GM12874 (cell line): ENCODE results near the gene METTL25.

Experiments
- TF ChIP-seq, protein P1 (sequence below): IDR thresholded peaks from 2 replicates; pipeline ENCODE4 v1.5.1; 2011; ENCODE audit warnings: low read depth, mild to moderate bottlenecking, control low read depth, low read length, moderate library complexity; ENCODE audit not compliant: insufficient read depth

Gene METTL25

GRCh38 chr12:82480606-82481005 is 122.3 kb downstream of the METTL25 start:
- TF ChIP-seq, protein P1, sequence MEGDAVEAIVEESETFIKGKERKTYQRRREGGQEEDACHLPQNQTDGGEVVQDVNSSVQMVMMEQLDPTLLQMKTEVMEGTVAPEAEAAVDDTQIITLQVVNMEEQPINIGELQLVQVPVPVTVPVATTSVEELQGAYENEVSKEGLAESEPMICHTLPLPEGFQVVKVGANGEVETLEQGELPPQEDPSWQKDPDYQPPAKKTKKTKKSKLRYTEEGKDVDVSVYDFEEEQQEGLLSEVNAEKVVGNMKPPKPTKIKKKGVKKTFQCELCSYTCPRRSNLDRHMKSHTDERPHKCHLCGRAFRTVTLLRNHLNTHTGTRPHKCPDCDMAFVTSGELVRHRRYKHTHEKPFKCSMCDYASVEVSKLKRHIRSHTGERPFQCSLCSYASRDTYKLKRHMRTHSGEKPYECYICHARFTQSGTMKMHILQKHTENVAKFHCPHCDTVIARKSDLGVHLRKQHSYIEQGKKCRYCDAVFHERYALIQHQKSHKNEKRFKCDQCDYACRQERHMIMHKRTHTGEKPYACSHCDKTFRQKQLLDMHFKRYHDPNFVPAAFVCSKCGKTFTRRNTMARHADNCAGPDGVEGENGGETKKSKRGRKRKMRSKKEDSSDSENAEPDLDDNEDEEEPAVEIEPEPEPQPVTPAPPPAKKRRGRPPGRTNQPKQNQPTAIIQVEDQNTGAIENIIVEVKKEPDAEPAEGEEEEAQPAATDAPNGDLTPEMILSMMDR = no peak

DNA sequence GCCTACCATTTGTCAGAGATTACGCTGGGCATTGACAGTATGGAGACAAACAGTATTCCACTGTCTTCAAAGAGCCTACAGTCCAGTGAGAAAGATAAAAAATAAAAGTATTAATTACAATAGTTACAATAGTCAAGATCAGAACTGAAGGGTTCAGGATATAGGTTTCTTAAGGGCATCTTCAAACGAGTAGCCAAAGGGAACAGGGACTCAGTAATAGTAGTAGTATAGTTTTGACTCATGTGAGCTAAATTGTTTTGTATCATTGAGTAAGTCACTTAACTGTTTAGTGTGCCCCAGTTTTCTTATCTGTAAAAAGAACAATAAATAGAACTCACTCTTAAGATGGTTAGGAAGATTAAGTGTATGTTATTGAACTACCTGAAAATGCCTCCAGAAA is 123.6 kb downstream of the METTL25 start:
- TF ChIP-seq, protein P1 = no peak

- TF ChIP-seq, protein P1 = no peak
Measured at GRCh38 chr12:82486524-82487235, 128.4 kb downstream of the METTL25 start.

DNA sequence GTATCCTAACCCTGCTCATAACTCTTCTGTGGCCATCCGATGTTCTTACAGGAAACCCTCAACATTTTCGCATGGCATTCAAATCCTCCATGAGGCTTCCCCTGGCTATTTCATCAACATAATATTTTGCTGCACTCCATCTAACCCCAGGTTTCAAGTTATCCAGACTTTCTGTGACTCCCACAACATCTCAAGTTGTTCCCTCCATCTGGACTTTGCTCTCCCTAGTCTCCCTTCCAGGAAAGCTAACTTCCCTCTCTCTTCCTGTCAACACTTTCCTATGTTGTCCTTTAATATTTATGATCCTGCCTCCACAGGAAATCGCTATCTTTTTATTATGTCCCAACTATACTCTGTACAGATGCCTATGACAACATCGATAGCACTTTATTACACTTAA is 146.1 kb downstream of the METTL25 start:
- TF ChIP-seq, protein P1 = no peak

DNA sequence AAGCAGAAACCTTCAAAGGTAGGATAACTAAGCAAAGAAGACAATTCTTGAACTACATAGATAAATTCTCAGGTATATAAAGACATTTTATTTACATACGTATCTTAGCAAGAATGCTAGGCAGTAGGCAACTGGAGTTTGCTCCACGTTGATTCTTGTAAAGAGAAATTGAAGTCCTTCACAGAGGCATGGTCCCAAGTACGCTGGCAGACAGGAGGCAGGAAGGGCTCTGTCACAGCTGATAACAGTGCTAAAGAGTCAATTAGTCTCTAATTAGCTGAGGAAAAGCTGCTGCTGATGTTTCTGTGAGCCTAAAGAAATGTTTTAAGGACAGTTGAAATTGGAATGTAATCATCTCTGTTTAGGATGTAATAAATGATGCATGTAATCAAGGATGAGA is 146.8 kb downstream of the METTL25 start:
- TF ChIP-seq, protein P1 = no peak

DNA sequence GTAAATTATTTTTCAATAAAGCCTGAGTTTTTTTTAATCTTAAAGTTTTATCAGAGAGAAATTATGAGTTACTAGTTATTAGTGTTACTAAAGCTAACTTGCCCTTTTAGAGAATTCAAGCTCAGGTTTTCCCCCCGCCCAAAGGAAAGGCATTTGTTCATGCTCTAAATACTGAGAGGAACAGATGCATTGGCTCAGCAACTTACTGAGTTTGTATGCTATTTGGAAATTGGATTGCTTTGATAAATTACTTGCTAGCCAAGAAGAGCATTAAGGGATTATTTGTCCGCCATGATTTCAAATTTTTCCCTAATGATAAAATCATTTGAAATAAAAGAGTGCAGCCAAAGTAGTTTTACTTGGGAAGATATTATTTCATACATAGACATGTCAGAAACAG is 149.4 kb downstream of the METTL25 start:
- TF ChIP-seq, protein P1 = no peak

DNA sequence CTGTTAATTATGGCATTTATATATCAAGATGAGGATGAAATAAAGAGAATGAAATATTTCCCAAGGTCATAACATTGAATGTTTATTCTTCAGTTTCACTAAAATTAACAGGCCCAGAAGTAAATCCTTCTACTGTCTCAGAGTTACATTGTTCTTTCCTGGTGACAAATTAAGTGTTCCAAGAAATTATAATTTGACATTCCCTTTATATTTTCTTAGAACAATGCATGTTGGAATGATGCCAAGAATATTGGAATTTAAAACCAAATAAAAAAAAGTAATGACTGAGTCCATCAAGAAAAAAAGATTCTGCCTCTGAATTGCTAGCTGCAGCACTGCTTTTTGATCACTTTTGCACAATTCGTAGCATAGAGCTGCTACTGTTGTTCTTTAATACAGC is 152.1 kb downstream of the METTL25 start:
- TF ChIP-seq, protein P1 = no peak

- TF ChIP-seq, protein P1 = no peak
Measured at GRCh38 chr12:82514880-82515279, 156.6 kb downstream of the METTL25 start.
